GM18502 (cell line): Measurements from ENCODE around the gene STAT4.

Experiments used
- ATAC-seq: cut with Tn5 transposase; IDR thresholded peaks from one replicate; pipeline ENCODE4 v1.9.1; 2021; ENCODE audit warnings: mild to moderate bottlenecking; ENCODE audit not compliant: unreplicated experiment, poor library complexity

The STAT4 gene

DNA sequence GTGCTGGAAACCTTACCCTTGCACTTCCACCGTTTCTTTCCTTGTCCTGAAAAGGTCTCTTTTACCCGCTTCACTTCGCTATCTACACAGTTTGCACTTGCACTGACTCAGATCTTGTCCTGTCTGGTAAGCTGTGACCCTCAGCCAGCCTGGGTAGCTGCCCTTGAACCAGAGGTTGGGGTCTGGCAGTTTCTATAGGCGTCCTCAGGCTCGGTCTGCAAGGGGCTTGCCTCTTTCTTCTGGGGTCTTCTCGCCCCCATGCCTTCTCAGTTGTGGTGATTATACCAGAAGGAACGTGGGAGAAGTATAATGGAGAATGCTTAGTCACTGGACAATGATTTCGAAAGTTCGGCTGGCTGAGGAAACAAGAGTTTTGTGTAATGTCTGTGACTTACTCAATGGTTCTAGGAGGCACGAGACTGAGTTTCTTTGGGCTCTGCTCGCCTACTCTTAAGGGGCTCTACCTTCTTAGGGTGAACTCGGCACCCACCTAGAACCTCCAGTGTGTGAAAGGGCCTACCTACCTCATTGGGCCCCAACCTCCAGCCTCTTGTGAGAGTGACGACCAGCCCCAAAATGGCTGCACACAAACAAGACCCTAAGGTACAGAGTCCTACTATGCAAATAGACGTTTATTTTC lies 129.9 kb downstream of the STAT4 start:
- ATAC-seq: peak; percentile 26

- ATAC-seq: peak; percentile 78
Measured at GRCh38 chr2:191020221-191020741, 130.5 kb downstream of the STAT4 start.

DNA sequence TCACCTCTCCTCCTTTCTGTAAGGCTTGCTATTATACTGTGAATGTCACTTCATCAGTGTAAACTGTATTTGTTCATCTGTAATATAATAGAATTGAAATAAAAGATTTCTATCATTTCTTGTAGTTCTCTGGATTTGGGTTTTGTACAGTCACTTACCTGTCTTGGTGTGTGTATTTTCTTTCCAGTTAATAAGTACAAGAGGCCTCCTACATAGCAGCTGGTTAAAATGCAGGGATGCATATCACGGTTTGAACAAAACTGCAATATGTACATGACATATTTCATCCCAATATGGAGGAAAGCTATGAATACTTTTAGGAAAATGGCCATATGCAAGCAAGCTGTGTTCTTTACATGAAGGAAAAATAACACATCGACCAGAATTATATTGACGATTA lies 131.4 kb downstream of the STAT4 start:
- ATAC-seq: no peak

DNA sequence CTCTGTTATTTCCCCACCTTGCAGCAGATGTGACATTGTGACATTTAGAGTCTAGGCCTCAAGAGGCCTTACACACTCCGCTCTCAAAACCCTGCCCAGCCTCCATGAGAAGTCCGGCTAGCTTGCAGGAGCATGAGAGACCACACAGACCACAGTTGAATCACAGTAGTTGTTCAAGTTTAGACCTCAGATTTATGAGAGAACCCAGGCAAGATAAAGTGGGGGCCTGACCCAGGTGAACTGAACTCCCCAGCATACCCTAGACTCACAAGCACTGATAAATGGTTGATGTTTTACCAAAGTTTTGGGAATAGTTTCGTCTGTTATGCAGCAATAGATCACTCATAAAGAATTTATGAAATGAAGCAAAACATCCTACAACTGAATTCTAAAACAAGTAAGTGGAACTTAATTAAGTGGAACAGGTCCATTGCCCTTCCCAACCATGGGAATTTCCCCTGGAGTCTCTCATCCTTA lies 132.1 kb downstream of the STAT4 start:
- no peak for ATAC-seq

DNA sequence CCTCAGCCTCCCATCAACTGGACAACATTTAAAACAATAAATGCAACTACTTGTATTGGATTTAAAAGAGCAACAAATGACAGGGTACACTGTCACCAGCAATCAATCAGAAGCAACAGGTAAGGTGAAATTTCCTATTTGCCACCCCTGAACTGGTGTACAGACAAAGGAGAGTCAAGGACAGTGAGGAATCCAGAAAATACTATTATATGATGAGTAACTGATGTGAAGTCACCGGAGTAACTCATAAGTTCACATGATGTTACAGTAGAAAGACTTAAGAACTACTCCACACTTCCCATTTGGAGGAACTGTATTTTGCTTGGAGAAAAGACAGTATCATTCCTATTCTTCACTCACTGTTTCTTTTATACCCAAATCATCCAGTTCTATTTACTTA lies 132.7 kb downstream of the STAT4 start:
- ATAC-seq: no peak

GRCh38 chr2:191015831-191016230 lies 135.0 kb downstream of the STAT4 start:
- no peak for ATAC-seq

GRCh38 chr2:191015239-191015638 lies 135.6 kb downstream of the STAT4 start:
- ATAC-seq: no peak

- no peak for ATAC-seq
Measured at GRCh38 chr2:191014653-191015020, 136.2 kb downstream of the STAT4 start.

- ATAC-seq: peak; percentile 87
Measured at GRCh38 chr2:191013932-191014652, 136.7 kb downstream of the STAT4 start, which contains the start of gene STAT1. STAT1 (minus strand) TSS chr2:191014171; CDS start chr2:191010003, 4,168 bp downstream.

GRCh38 chr2:191013682-191013931 lies 137.2 kb downstream of the STAT4 start:
- ATAC-seq: no peak

GRCh38 chr2:191012845-191013681 lies 137.7 kb downstream of the STAT4 start:
- ATAC-seq: peak; percentile 8

GRCh38 chr2:191012346-191012745 lies 138.4 kb downstream of the STAT4 start:
- ATAC-seq: no peak

DNA sequence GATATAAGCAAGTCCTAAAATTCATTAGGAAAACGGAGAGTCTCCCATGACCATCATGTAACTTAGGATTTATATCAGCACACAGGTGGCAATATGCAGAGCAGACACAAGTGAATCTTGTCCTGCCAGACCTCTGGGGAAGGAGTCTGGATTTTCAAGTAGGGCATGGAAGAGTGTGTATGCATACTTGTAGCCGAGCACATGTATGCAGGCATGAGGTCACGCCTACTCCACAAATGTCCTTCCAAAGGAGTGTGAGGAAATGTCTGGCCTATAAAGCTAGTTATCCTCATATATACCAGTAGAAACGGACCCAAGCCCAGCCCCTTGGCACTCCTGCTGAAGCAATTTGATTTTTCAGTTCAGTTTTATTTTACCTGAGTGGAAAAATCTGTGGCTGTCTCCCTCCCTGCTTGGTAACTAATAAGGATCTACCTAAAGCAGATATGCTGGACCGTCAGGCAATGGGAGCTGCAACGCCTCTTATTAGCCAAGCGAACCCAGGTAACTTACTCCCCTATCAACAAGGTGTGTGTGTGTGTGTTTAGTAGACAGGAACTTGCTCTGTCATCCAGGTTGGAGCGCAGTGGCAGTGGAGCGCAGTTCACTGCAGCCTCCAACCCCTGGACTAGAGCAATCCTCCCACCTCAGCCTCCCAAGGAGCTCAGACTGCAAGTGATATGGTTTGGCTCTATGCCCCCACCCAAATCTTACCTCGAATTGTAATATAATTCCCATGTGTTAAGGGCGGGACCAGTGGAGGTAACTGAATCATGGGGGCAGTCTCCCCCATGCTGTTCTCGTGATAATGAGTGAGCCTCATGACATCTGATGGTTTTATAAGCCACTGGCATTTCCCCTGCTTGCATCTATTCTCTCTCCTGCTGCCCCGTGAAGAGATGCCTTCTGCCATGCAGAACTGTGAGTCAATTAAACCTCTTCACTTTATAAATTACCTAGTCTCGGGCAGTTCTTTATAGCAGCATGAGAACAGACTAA lies 139.6 kb downstream of the STAT4 start:
- no peak for ATAC-seq

GRCh38 chr2:191009541-191010374 lies 141.0 kb downstream of the STAT4 start:
- no peak for ATAC-seq

- ATAC-seq: no peak
Measured at GRCh38 chr2:191008286-191008685, 142.5 kb downstream of the STAT4 start.

- no peak for ATAC-seq
Measured at GRCh38 chr2:191006997-191007783, 143.6 kb downstream of the STAT4 start.

GRCh38 chr2:191006297-191006696 lies 144.5 kb downstream of the STAT4 start:
- no peak for ATAC-seq
